ENCODE data around the gene TRIM67.

GRCh38 chr1:231200388-231201031 lies 38.7 kb downstream of the TRIM67 start:
- TF ChIP-seq, protein P1, sequence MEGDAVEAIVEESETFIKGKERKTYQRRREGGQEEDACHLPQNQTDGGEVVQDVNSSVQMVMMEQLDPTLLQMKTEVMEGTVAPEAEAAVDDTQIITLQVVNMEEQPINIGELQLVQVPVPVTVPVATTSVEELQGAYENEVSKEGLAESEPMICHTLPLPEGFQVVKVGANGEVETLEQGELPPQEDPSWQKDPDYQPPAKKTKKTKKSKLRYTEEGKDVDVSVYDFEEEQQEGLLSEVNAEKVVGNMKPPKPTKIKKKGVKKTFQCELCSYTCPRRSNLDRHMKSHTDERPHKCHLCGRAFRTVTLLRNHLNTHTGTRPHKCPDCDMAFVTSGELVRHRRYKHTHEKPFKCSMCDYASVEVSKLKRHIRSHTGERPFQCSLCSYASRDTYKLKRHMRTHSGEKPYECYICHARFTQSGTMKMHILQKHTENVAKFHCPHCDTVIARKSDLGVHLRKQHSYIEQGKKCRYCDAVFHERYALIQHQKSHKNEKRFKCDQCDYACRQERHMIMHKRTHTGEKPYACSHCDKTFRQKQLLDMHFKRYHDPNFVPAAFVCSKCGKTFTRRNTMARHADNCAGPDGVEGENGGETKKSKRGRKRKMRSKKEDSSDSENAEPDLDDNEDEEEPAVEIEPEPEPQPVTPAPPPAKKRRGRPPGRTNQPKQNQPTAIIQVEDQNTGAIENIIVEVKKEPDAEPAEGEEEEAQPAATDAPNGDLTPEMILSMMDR (IDR thresholded peaks at IDR 0.05), result no peak
- TF ChIP-seq POLR2AphosphoS5 (IDR thresholded peaks at IDR 0.05), result no peak

Data from stomach (tissue), 4 donors.